GM18867 (cell line): Measurements from ENCODE around the gene BRD1.

Experiments
- ATAC-seq: cut with Tn5 transposase; IDR thresholded peaks from one replicate; pipeline ENCODE4 v1.9.1; 2021; ENCODE audit warnings: mild to moderate bottlenecking, moderate library complexity; ENCODE audit not compliant: unreplicated experiment

BRD1 gene

DNA sequence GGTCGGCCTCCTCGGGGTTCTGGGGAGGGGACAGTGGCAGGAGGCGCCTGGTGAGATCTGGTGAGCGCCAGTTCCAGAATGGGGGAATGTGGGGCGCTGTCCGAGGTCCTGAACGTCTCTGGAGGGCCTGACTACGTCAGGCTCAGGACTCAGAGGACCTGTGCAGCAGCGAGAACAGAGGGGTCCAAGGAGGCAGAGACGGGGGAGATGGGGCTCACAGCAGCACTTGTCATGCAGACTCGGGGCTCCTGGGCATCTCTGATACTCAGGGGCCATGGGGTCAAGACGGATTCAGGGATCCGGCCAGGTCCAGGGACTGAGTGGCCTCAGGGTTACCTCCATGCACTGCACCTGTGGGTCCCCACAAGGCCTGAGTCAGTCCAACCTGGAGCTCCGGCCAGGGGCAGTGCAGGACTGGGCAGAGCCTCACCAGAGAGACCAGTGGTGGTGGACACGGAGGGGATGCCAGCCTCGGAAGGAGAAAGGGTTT, 92.2 kb downstream of the BRD1 start:
- no peak for ATAC-seq

- no peak for ATAC-seq
Observed at GRCh38 chr22:49734882-49735281, 92.8 kb downstream of the BRD1 start.

DNA sequence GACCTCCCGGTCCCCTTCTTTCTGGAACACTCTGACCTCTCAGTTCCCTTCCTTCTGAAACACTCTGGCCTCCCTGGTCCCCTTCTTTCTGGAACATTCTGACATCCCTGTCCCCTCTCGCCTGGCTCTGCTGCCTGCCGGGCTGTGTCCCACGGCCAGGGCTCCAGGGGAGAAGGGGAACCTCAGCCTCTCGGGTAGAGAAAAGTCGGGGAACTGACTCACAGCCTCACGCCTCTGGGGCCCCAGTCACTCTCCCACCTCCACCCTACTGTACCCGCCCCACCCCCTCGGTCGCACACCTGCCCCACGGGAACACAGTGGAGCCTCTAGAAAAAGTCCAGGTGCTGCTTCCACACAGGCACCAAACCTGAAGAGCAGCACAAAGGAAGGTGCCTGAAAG, 93.3 kb downstream of the BRD1 start:
- no peak for ATAC-seq

- ATAC-seq: no peak
Observed at GRCh38 chr22:49733631-49734030, 94.0 kb downstream of the BRD1 start.

DNA sequence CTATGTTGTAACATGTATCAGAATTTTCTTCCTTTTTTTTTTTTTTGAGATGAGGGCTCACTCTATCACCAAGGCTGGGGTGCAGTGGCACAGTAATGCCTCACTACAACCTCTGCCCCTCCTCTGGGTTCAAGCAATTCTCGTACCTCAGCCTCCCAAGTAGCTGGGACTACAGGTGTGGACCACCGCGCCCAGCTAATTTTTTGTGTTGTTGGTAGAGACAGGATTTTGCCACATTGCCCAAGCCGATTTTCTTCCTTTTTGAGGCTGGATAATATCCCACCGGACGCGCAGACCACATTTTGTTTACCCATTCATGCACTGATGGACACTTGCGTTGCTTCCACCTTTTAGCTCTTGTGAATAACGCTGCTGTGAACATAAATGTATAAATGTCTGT, 97.0 kb downstream of the BRD1 start:
- ATAC-seq: no peak

DNA sequence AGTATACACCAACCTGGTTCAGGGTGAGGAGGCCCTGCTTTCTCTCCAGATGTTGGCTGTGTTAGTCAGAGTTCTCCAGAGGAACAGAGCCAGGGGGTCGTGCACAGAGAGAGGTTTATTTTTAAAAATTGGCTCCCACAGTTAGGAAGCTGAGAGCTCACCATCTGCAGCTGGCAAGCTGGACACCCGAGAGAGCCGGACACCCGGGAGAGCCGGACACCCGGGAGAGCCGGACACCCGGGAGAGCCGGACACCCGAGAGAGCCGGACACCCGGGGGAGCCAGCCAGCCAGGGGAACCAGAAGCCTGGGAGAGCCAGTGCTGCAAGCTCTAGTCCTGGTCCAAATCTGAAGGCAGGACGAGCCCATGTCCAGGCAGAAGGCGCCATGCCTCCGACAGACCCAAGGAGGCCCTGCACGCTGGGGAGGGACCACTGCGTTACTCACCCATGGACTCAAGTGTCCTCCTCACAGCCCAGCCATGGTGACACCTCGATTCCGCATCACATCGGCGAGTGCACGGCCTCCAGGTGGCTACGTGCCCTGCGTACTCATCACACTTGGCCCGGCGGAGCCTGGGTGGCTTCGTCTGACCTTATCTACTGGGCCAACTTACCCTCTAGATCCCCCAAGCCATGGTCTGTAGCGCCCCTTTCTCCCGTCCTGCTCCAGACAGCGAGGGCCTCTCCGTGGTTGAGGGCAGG, 99.0 kb downstream of the BRD1 start:
- ATAC-seq: no peak

DNA sequence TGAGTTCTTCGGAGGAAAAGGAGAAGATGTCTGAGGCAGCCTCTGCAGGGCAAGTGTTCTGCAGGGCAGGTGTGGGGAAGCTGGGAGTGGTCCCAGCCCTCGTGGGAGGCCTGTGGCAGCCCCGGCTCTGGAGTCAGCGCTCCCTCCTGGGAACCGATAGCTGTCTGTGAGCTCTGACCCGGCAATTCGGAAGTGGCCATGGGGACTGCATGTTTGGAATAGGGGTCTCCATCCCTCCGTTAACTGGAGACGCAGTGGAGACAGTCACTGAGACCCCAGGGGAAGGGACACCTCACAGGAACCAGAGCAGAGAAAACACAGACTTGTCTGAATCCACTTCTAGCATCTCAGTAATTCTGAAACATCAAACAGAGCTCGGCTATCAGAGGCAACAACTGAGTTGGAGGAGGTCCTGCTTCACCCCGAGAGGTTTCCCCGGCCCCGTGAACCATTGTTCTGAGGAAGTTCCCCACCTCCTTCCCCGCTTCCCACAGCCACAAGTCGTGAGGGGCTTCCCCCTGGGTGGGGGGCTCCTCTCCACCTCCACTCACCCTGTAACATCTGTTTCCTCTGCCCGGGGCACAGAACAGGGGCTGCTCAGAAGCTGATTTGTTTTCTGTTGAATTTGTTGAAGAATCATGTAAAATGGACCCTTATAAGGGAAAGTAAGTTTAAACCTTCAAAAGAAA, 99.6 kb downstream of the BRD1 start:
- no peak for ATAC-seq

GRCh38 chr22:49727191-49727880, 100.3 kb downstream of the BRD1 start:
- ATAC-seq: no peak

GRCh38 chr22:49726701-49727101, 101.0 kb downstream of the BRD1 start:
- no peak for ATAC-seq

DNA sequence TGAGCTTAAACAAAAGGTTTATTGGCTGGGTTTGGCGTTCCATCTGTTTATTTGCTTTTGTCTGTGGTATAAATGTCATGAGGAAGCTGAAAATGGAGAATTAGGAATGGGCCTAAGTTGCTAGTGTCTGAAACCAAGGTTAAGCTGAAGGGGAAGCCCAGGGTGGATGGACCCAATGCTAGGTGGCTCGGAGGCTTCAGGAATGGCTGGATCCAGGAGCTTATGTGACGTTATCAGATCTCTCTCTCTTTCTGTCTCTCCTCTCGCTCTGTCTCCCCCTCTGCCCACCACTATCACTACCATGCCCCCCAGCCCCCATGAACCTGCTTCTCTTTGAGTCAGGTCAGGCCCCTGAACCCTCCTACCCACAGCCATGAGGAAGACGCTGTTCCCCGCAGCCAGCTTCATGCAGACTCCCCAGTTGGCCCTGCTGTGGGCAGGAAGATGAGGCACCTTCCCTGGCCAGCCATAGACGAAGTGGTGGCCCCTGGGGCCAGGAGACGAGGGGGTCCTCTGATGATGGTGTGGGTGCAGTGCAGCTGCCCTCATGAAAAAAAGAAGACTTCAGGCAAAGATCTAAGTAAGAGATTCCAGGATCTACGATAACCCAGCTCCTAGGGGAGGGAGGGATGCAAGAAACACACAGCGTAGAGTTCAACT, 101.5 kb downstream of the BRD1 start:
- no peak for ATAC-seq

- ATAC-seq: no peak
Observed at GRCh38 chr22:49725516-49725915, 102.2 kb downstream of the BRD1 start.

- ATAC-seq: no peak
Observed at GRCh38 chr22:49724893-49725489, 102.7 kb downstream of the BRD1 start.

DNA sequence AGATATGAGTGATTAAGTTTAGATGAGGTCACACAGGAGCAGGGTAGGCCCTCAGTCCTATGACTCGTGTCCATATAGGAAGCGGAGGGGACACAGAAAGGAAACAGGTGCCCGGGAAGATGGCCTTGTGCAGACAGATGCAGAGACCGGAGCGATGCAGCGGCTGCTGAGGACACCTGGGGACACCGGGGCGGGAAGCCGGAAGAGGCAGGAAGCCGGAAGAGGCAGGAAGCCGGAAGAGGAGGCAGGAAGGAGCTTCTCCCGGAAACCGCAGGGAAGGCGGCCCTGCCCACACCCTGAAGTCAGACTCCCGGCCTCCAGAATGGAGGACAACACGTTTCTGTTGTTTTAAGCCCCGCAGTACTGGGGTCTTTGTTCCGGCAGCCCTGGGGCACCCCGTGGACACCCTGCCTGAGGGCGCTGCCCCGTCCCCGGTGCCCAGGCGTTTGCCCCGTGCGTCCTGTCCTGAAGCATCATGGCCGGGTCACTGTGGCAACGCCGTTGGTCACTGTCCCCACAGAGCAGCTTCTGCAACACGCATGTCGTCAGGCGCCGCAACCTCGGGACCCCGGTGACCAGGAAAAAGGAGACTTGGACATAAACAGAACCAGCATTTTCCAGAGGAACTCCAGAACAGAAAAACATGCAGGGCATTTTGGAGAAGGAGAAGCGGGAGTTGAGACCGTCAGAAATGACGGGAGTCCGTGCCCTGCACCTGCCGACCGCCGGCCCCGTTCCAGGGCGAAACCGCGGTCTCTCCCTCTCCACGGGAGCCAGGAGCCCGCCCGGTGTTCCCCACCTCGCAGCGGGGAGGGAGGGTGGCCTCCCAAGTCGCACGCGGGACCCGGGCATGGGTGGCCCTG, 103.4 kb downstream of the BRD1 start:
- no peak for ATAC-seq

DNA sequence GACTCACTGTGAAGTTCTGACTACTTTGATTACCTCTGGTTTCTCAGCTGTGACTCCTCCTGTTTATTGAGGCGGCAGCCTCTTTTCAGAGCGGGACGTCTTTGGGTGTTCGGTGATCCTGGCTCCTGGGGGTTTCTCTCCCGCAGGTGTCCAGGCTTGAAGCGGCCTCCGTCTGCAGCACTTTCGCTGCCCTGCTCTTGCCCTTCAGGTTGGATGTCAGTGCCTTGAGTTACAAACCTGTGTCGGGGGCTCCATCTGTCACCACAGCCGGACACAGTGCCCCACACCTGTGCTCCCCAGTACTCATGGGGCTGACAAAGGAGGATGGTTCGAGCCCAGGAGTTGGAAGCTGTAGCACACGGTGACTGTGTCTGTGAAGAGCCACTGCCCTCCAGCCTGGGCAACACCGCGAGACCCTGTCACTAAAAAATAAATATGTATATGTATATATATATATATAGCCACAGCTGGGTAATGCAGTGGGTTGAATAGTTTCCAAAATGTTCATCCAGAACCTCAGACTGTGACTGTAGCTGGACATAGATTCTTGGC, 104.1 kb downstream of the BRD1 start:
- no peak for ATAC-seq
